Small intestine (tissue), 7 donors: ENCODE results near the gene RIPOR1. TPM values are rescaled to one million over a fixed set of nuclear protein-coding genes. Genes with fewer than 3 reads are reported as not detected.

Source experiments
- DNase-seq, 2 donors: peaks; one replicate each; pipeline versions ENCODE4 v3.0.0 to v3.0.0-alpha.2; 2013
- FAIRE-seq: peaks from 2 replicates; lab custom pipeline; 2012; peaks lifted over from hg19 to GRCh38; lab: Jason Lieb, UNC
- H3K27ac ChIP-seq, 3 donors: one replicate each; pipeline ENCODE4 v1.5.1; 2013; ENCODE audit warnings: low read length in 2 of 3, mild to moderate bottlenecking in 2 of 3, control low read depth in 1 of 3, inconsistent platforms in 1 of 3, low read depth in 1 of 3, moderate library complexity in 1 of 3
- H3K27me3 ChIP-seq, 3 donors: one replicate each; pipeline ENCODE4 v1.6.1; 2013; ENCODE audit warnings: low read length in 3 of 3, inconsistent platforms in 1 of 3; ENCODE audit not compliant: control insufficient read depth in 3 of 3, insufficient read depth in 3 of 3
- H3K36me3 ChIP-seq, 3 donors: one replicate each; pipeline ENCODE4 v1.6.1; 2013; ENCODE audit warnings: low read length in 3 of 3, inconsistent platforms in 1 of 3, low read depth in 1 of 3, mild to moderate bottlenecking in 1 of 3, moderate library complexity in 1 of 3; ENCODE audit not compliant: control insufficient read depth in 3 of 3, insufficient read depth in 2 of 3
- H3K4me1 ChIP-seq, 3 donors: one replicate each; pipeline ENCODE4 v1.6.1; 2013; ENCODE audit warnings: low read length in 2 of 3, inconsistent platforms in 1 of 3, low read depth in 1 of 3, mild to moderate bottlenecking in 1 of 3, moderate library complexity in 1 of 3; ENCODE audit not compliant: control insufficient read depth in 3 of 3, insufficient read depth in 2 of 3
- H3K4me3 ChIP-seq, 3 donors: one replicate each; pipeline ENCODE4 v1.5.1; 2013; ENCODE audit warnings: low read length in 3 of 3, control low read depth in 1 of 3, inconsistent platforms in 1 of 3, low read depth in 1 of 3, mild to moderate bottlenecking in 1 of 3, moderate library complexity in 1 of 3
- H3K9me3 ChIP-seq, 2 donors: one replicate each; pipeline ENCODE4 v1.6.1; 2013; ENCODE audit warnings: low read depth in 1 of 2, low read length in 1 of 2; ENCODE audit not compliant: control insufficient read depth in 2 of 2, insufficient read depth in 1 of 2
- WGBS, 3 donors: extraction: QIAGEN DNeasy Blood & Tissue Kit; methylation state at CpG; one replicate each; pipeline ENCODE4 v1.1.7; 2013; 5-methylcytosine and 5-hydroxymethylcytosine counted together
- polyA plus RNA-seq, 4 donors: library from polyadenylated mRNA; stranded (reverse) in 3 of 4; unstranded in 1 of 4; fragments of 200-250 nt in 3 of 4; fragments of 120-200 nt in 1 of 4; gene quantifications; one replicate each; pipeline versions ENCODE4 v1.2.1 to v1.2.3, GENCODE V29; 2013
- donor health status: healthy with polysubstance abuse.
- donor health status: control.
- donor health status: control.
- donor health status: Bipolar disorder and iron deficiency.
- donor health status: healthy.

Gene RIPOR1
- polyA plus RNA-seq, 4 donors: 2.9 to 19.1 (median 10.9) TPM

DNA sequence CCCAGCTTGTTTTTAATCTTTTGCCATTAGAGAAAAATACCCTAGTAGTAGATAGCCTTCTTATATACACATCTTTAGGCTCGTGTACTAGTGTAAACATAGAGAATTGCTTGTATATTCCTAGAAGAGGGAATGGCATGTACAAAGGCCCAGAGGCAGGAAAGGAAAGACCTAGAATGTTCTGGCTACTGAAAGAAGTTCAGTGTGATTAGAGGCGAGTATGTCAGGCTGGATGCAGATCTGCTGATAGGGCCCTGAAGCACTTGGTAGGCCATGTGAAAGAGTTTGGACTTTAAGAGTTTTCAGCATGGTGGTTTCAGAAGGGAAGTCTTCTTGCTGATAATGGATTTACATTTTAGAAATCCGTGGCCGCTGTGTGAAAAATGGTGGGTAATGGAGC is 51.1 kb downstream of the RIPOR1 start:
- H3K27me3 ChIP-seq: no peaks in the 10 kb centered on the region
- 71 to 75% (median 72%) methylated on average over 4 of the region's 4 CpGs for WGBS, 3 donors
- peaks cover 3 to 45% (median 4%) of the 10 kb centered on the region in 3 donors for H3K36me3 ChIP-seq
- H3K27ac ChIP-seq: no peak overlapping the region
- no peaks in the 10 kb centered on the region for H3K4me1 ChIP-seq
- no peaks in the 10 kb centered on the region for H3K9me3 ChIP-seq
- no peak overlapping the region for H3K4me3 ChIP-seq
- no peak for DNase-seq
- FAIRE-seq: no peak

DNA sequence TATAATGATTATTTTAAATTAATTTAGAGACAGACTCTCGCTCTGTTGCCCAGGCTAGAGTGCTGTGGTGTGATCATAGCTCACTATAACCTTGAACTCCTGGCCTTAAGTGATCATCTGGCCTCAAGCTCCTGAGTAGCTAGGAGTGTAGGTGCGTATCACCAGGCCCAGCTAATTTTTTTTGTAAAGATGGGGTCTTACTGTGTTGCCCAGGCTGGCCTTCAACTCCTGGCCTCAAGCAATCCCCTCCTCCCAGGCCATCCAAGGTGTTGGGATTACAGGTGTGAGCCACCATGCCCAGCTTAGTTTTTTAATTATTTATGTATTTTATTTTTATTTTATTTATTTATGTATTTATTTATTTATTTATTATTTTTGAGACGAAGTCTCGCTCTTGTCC is 51.6 kb downstream of the RIPOR1 start:
- H3K9me3 ChIP-seq: no peaks in the 10 kb centered on the region
- H3K36me3 ChIP-seq: peaks cover under 1 to 40% (median 3%) of the 10 kb centered on the region in 3 donors
- FAIRE-seq: no peak
- H3K4me3 ChIP-seq: no peak overlapping the region
- no peaks in the 10 kb centered on the region for H3K27me3 ChIP-seq
- no peak overlapping the region for H3K27ac ChIP-seq
- H3K4me1 ChIP-seq: no peaks in the 10 kb centered on the region
- WGBS, 3 donors: 95 to 99% (median 98%) methylated on average over 4 of the region's 4 CpGs
- DNase-seq: no peak

DNA sequence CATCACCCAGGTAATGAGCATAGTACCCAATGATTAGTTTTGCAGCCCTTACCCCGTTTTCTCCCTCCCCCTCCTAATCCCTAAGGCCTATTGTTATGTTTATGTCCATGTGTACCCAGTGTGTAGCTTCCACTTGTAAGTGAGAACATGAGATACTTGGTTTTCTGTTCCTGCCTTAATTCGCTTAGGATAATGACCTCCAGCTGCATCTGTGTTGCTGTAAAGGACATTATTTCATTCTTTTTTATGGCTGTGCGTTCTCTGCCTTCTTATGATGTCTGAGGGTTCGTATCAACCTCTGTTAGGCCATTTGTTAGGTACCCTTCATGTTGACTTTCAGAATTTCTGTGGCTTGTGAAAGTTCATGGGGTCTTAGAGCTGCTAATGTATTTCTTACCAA is 64.7 kb downstream of the RIPOR1 start:
- FAIRE-seq (no peak), DNase-seq (no peak)
- no peaks in the 10 kb centered on the region for H3K9me3 ChIP-seq
- no peak overlapping the region for H3K27ac ChIP-seq
- 79 to 91% (median 87%) methylated on average over 4 of the region's 4 CpGs for WGBS, 3 donors
- no peak overlapping the region for H3K4me3 ChIP-seq
- H3K27me3 ChIP-seq: no peaks in the 10 kb centered on the region
- H3K36me3 ChIP-seq: peaks cover 0 to 27% (median 3%) of the 10 kb centered on the region in 3 donors
- H3K4me1 ChIP-seq: no peaks in the 10 kb centered on the region

DNA sequence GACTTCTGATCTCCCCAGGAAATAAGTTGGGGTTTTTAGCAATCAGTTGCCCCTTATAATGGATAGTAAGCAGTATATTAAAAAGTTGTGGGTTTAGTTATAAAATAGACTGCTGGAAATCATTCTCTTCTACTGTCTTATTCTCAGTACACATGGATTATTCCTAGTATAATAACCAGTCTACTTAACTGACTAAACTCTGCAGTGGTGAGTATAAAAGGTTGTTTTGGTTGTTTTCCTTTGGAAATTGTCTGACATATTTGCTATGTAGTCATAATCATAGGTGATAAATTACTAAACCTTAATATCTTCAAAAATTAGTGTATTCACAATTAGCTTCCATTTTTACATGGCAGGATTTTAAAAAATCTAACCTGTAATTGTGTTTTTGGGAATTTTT is 65.1 kb downstream of the RIPOR1 start:
- Histone ChIP-seq H3K36me3 (peaks cover 0 to 26% (median 3%) of the 10 kb centered on the region in 3 donors), H3K27ac (no peak overlapping the region), H3K9me3 (no peaks in the 10 kb centered on the region), H3K4me1 (no peaks in the 10 kb centered on the region), H3K4me3 (no peak overlapping the region), H3K27me3 (no peaks in the 10 kb centered on the region)
- no peak for FAIRE-seq
- no peak for DNase-seq

DNA sequence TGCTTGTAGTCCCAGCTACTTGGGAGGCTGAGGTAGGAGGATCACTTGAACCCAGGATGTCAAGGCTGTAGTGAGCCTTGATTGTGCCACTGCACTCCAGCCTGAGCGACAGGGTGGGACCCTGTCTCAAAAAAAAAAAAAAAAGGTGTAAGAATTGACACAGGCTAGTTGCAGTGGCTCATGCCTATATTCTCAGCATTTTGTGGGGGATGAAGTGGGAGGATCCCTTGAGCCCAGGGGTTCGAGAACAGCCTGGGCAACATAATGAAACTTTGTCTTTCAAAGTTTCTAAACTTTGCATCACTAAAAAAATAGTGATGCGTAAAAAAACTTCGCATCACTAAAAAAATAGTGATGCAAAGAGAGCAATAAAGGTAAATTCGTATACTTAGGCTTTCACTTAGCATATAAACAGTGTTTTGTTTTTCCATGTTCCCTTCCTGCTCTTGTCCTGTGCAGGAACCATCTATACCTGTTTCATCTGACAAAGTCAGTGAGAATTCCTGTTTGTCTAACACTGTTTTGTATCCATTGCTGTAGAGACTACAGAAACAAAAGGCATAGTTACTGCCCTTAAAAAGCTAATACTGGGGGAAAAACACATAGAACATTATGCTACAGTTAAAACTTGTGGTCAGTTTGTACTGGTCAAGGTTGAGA is 65.8 kb downstream of the RIPOR1 start:
- WGBS, 3 donors: 76 to 94% (median 91%) methylated on average over 5 of the region's 5 CpGs
- Histone ChIP-seq H3K27me3 (no peaks in the 10 kb centered on the region), H3K27ac (peak overlapping the region in 1 of 3 donors; percentile 9), H3K4me1 (no peaks in the 10 kb centered on the region), H3K36me3 (peaks cover 0 to 27% (median 2%) of the 10 kb centered on the region in 3 donors), H3K4me3 (no peak overlapping the region), H3K9me3 (no peaks in the 10 kb centered on the region)
- FAIRE-seq (no peak), DNase-seq (no peak)

DNA sequence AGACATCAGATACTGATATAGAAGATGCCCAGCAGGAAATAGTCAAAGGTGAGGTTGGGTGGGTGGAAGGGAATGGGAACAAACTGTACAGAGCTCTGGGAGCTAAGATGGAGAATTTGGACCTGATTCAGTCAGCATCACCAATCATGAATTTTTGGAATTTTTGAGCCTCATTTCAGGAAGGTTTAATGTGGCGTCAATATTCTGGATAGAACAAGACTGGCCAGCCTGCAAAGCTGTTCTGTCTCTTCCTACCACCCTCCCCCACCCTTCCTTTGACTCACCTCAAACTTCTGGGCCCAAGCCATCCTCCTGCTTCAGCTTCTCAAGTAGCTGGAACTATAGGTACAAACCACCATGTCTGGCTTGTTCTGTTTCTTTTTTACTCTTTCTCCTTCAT is 66.3 kb downstream of the RIPOR1 start:
- no peak overlapping the region for H3K4me3 ChIP-seq
- H3K36me3 ChIP-seq: peaks cover 0 to 22% (median 0%) of the 10 kb centered on the region in 3 donors
- 73 to 95% (median 86%) methylated on average over 1 of the region's 1 CpG for WGBS, 3 donors
- H3K4me1 ChIP-seq: no peaks in the 10 kb centered on the region
- H3K27ac ChIP-seq: no peak overlapping the region
- DNase-seq (no peak), FAIRE-seq (no peak)
- H3K9me3 ChIP-seq: no peaks in the 10 kb centered on the region
- no peaks in the 10 kb centered on the region for H3K27me3 ChIP-seq

Other genes with a start within 250 kb of the RIPOR1 start
- gene PLEKHG4, start 249.3 kb upstream of the RIPOR1 start, polyA plus RNA-seq: 1 to 10 TPM; 1.6 to 7.9 (median 4.9) TPM
- under 1 TPM in 2 of 4 donors, not detected in 2; 0.01 to 0.19 TPM for gene KCTD19, start 202.1 kb upstream of the RIPOR1 start, polyA plus RNA-seq
- 1 to 10 TPM in 1 of 4 donors, under 1 TPM in 1, not detected in 2; 0.87 to 1.9 TPM for gene LRRC36, start 202.0 kb upstream of the RIPOR1 start, polyA plus RNA-seq
- 10 to 100 TPM; 10.3 to 34.8 (median 22.2) TPM for gene TPPP3, start 135.3 kb upstream of the RIPOR1 start, polyA plus RNA-seq
- 1 to 10 TPM in 3 of 4 donors, not detected in 1; 1.9 to 5.3 (median 5.2) TPM for gene ZDHHC1, start 112.4 kb upstream of the RIPOR1 start, polyA plus RNA-seq
- 100 to 1,000 TPM in 2 of 4 donors, 10 to 100 TPM in 1, 1 to 10 TPM in 1; 9.7 to 166 (median 111) TPM for gene HSD11B2, start 97.7 kb upstream of the RIPOR1 start, polyA plus RNA-seq
- gene ATP6V0D1, start 47.7 kb upstream of the RIPOR1 start, polyA plus RNA-seq: 100 to 1,000 TPM in 3 of 4 donors, 10 to 100 TPM in 1; 98.8 to 158 (median 137) TPM
- gene AGRP, start 45.3 kb upstream of the RIPOR1 start, polyA plus RNA-seq: under 1 TPM in 1 of 4 donors, not detected in 3; 0.10 TPM
- 10 to 100 TPM; 23.5 to 45.0 (median 24.2) TPM for gene CTCF, start 33.7 kb downstream of the RIPOR1 start, polyA plus RNA-seq
- 1 to 10 TPM; 1.5 to 7.6 (median 3.0) TPM for gene CARMIL2, start 116.3 kb downstream of the RIPOR1 start, polyA plus RNA-seq
- 10 to 100 TPM in 3 of 4 donors, 1 to 10 TPM in 1; 7.2 to 31.4 (median 13.7) TPM for gene ACD, start 131.4 kb downstream of the RIPOR1 start, polyA plus RNA-seq
- 1 to 10 TPM; 1.0 to 6.8 (median 2.7) TPM for gene PARD6A, start 132.1 kb downstream of the RIPOR1 start, polyA plus RNA-seq
- gene ENKD1, start 137.9 kb downstream of the RIPOR1 start, polyA plus RNA-seq: 10 to 100 TPM in 3 of 4 donors, 1 to 10 TPM in 1; 4.1 to 13.2 (median 12.2) TPM
- 1 to 10 TPM in 3 of 4 donors, not detected in 1; 1.2 to 3.2 (median 1.9) TPM for gene C16orf86, start 138.0 kb downstream of the RIPOR1 start, polyA plus RNA-seq
- gene GFOD2, start 190.5 kb downstream of the RIPOR1 start, polyA plus RNA-seq: 10 to 100 TPM in 2 of 4 donors, 1 to 10 TPM in 2; 4.8 to 28.6 (median 12.0) TPM